Daoy (cell line): Measurements from ENCODE around the gene SETX. TPM values are rescaled to one million over a fixed set of nuclear protein-coding genes. Genes with fewer than 3 reads are reported as not detected.

Source experiments
- DNase-seq: peaks from one replicate; pipeline ENCODE4 v3.0.0-alpha.2; 2015; ENCODE audit warnings: low read depth
- total RNA-seq: library from RNA; depleted of rRNA; stranded (reverse); fragments of >200 nt; shearing (Covaris generic); gene quantifications from 2 replicates; pipeline ENCODE4 v1.2.3, GENCODE V29; 2014

Gene SETX
- total RNA-seq, 1 experiment from 2014 or later: 37.1 TPM

GRCh38 chr9:132283863-132284262 is 70.9 kb downstream of the SETX start:
- no peak for DNase-seq

DNA sequence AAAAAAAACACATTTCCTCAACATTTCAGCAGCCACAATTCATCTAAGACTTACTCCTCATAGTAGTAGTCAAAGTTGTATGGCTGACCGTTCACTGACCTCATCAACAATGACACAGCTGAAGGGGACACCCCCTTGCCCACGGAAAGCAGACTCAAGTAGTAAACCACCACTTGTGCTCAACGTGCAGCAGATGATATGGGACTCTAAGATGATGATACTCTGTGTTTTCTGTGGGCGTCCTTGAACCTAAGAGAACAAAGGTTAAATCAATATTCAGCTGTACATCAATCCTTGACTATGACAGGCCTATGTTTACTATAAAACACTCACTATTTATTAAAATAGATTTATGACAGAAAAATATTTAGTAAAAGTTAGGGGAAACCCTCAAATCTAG is 71.6 kb downstream of the SETX start:
- DNase-seq: no peak

DNA sequence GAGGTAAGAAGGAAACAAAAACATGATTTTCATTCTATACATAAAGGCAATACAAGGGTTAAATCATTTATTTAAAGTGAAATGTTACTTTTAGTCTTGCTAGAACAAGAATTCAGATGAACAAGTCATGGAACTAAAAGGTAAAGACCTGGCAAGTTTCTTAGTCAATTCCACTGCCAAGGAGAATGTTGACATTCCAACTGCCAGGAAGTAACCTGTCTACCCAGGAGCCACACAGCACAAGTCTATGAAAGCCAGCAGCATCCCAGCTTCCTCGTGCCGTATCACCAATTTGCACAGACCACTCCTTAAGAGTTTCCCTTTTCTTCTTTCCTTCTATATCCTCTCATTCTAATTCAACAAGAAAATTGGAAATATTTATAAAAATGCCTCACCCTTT is 79.9 kb downstream of the SETX start:
- no peak for DNase-seq

DNA sequence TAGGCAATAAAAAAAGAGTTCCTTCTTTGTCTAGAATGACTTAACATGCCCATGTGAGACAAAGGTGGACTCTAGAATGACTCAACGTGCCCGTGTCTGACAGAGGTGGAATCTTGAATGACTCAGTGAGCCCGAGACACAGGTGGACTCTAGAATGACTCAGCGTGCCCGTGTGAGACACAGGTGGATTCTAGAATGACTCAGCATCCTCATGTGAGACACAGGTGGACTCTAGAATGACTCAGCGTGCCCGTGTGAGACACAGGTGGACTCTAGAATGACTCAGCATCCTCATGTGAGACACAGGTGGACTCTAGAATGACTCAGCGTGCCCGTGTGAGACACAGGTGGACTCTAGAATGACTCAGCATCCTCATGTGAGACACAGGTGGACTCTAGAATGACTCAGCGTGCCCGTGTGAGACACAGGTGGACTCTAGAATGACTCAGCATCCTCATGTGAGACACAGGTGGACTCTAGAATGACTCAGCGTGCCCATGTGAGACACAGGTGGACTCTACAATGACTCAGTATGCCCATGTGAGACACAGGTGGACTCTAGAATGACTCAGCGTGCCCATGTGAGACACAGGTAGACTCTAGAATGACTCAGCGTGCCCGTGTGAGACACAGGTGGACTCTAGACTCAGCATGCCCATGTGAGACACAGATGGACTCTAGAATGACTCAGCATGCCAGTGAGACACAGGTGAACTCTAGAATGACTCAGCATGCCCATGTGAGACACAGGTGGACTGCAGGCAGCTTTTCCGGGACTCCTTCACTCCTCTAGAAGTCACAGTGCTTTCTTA is 84.9 kb downstream of the SETX start:
- DNase-seq: peak; percentile 46

- peak; percentile 65 for DNase-seq
Observed at GRCh38 chr9:132268725-132269352, 85.9 kb downstream of the SETX start.

DNA sequence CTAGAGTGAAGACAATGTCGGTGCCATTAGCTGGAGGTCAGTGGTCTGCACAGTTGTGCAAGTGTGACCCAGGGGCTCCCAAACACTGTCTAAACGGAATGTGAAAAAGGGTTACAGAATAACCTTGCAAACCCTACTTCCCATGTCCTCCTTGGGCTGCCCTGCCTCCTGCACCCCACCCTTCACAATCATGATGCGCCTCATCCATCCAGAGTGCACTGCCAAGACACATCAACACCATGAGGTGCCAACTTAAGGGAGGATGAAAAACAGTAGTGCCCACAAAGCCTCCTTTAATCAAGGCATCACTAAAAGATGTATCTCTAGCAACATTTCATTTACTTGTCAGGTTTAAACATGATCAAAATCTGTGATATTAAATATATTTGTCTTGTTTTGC is 87.1 kb downstream of the SETX start:
- no peak for DNase-seq

- no peak for DNase-seq
Observed at GRCh38 chr9:132266017-132266416, 88.8 kb downstream of the SETX start.

DNA sequence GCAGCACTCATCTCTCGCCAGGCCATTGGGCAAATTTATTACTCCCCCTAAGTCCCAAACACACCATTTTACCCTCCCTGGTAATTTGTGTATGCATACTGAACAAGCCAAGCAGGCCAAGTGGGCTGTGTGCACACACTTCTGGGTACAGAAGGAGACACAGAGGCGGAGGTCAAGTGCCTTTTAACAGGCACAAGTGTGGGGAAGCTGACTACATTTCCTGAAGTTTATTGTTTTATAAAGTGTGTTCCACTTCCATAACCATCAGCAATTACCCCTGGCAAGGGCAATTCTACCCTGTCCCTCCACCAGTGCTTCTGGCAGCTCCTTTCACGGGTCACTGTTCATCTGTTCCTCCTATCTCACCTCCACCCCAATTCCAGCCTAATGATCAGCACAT is 93.9 kb downstream of the SETX start:
- DNase-seq: no peak

- no peak for DNase-seq
Observed at GRCh38 chr9:132250324-132251262, 104.2 kb downstream of the SETX start.

- no peak for DNase-seq
Observed at GRCh38 chr9:132249690-132250089, 105.1 kb downstream of the SETX start.

DNA sequence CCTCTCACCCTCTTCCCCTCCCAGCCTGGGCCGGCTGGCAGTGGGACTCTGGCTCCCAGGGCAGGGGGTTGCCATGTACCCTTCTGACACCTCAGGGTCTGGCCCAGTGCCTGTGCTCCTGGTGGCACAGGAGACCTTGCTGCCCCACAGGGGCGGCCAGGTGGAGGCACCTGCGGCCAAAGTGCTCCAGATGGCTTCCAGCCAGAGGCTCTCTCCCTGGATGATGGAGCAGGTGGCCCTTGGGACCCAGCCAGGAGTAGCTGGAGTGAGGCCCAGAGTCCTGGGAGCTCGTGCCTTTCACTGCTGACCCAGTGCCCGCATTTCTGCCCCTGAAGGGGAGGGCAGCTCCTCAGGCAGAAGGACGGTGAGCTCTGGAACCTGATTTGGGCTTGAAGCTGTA is 105.7 kb downstream of the SETX start:
- no peak for DNase-seq

DNA sequence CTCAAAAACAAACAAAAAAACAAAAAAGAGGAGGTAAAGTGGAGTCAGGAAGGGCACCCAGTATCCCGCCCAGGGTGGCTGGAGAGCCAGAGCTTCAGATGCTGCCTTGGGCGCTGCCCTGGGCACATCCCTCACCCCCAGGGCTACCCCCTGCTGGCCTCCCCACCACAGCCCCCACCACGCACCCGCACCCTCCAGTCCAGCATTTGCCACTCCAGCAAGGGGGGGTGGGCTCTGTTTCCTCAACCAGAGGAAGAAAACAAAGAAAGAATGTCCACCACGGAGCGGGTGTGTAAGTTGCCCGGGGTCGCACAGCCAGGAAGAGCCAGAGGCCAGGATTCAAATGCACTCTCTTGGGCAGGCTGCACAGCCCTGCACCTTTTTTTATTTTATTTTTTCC is 106.8 kb downstream of the SETX start:
- DNase-seq: no peak

DNA sequence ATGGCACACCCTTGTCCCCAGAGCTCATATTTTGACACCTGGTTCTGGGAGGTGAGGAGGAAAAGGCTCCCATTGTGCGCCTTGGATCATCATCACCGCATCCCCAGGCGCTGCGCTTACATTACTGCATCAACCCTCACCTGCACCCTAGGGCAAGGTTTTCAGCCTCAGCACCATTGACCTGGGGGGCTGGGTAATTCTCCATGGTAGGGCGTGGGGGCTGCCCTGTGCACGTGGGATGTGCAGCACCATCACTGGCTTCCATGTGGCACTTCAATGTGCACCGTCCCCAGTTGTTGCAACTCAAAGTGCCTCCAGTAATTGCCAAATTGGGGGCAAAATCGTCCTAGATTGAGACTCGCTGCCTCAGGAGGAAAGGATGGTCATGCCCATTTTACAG is 109.3 kb downstream of the SETX start:
- DNase-seq: no peak

GRCh38 chr9:132244582-132245455 is 110.0 kb downstream of the SETX start:
- DNase-seq: no peak

- DNase-seq: no peak
Observed at GRCh38 chr9:132243156-132244074, 111.4 kb downstream of the SETX start.

DNA sequence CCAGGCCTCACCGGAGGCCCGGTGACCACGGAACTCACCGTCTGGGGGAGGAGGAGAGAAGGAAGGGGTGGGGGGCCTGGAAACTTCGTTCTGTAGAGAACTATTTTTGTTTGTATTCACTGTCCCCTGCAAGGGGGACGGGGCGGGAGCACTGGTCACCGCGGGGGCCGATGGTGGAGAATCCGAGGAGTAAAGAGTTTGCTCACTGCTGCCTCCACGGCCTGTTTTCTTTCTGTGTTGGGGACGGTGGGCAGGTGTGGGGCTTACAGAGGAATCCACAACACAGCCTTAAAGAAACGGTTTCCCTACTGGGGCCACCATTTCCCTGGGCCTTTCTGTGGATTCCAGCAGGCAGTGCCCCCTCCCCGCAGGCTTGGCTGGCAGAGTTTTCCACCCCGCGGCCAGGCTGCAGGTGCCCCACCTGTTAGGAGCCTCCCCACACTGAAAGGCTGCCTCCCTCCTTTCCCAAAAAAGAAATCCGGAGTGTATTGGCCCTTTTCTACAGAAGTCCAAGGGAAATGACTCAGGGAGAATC is 112.1 kb downstream of the SETX start:
- no peak for DNase-seq

DNA sequence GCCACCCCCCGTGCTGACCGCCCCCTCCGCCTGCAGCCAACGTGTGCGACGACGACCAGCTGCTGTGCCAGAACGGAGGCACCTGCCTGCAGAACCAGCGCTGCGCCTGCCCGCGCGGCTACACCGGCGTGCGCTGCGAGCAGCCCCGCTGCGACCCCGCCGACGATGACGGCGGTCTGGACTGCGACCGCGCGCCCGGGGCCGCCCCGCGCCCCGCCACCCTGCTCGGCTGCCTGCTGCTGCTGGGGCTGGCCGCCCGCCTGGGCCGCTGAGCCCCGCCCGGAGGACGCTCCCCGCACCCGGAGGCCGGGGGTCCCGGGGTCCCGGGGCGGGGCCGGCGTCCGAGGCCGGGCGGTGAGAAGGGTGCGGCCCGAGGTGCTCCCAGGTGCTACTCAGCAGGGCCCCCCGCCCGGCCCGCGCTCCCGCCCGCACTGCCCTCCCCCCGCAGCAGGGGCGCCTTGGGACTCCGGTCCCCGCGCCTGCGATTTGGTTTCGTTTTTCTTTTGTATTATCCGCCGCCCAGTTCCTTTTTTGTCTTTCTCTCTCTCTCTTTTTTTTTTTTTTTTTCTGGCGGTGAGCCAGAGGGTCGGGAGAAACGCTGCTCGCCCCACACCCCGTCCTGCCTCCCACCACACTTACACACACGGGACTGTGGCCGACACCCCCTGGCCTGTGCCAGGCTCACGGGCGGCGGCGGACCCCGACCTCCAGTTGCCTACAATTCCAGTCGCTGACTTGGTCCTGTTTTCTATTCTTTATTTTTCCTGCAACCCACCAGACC is 112.8 kb downstream of the SETX start:
- DNase-seq: peak; percentile 50

- no peak for DNase-seq
Observed at GRCh38 chr9:132241483-132241839, 113.3 kb downstream of the SETX start.

- peak; percentile 98 for DNase-seq
Observed at GRCh38 chr9:132240841-132241482, 113.8 kb downstream of the SETX start.
